ENCODE data around the gene GALNT5.

Gene GALNT5

DNA sequence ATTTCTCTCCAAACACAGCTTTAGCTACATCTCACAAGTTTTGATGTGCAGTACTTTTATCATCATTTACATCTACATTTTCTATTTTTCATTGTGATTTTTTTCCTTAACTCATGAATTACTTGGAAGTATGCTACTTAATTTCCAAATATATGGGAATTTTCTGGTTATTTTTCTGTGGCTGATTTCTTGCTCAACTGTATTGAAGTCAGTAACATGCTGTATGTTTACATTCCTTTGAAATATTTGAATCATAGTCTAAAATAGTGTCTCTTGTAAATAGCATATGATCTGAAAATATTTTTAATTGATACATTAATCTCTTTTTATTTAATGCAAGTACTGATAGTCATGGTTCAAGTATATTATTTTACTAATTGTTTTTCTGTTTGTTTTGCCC is 26.0 kb upstream of the GALNT5 start:
- ChIA-PET POLR2A (no interaction called here), CTCF (no interaction called here)
- TF ChIP-seq ZNF701 (tag by site-specific recombination; IDR thresholded peaks at IDR 0.05): no peak
- TF ChIP-seq ZNF202 (tag by site-specific recombination; IDR thresholded peaks at IDR 0.05; ENCODE audit: borderline replicate concordance): no peak
- no peak for TF ChIP-seq ZNF394 (tag by site-specific recombination; IDR thresholded peaks at IDR 0.05; ENCODE audit: borderline replicate concordance)
- TF ChIP-seq ZSCAN16 (tag by site-specific recombination; IDR thresholded peaks at IDR 0.05): no peak
- Histone ChIP-seq H3K36me3 (ENCODE audit: control insufficient read depth in 2 of 2, insufficient read depth in 1 of 2, low read length in 2 of 2) (no peaks in the 10 kb centered on the region), H3K4me1 (ENCODE audit: control insufficient read depth, insufficient read depth, low read length) (no peaks in the 10 kb centered on the region), H3K9me3 (ENCODE audit: control insufficient read depth, insufficient read depth, low read depth, low read length) (no peaks in the 10 kb centered on the region), H3K4me3 (ENCODE audit: low read depth, low read length) (no peak overlapping the region), H3K27ac (ENCODE audit: extremely low read depth, low read depth, low read length) (no peak overlapping the region)

DNA sequence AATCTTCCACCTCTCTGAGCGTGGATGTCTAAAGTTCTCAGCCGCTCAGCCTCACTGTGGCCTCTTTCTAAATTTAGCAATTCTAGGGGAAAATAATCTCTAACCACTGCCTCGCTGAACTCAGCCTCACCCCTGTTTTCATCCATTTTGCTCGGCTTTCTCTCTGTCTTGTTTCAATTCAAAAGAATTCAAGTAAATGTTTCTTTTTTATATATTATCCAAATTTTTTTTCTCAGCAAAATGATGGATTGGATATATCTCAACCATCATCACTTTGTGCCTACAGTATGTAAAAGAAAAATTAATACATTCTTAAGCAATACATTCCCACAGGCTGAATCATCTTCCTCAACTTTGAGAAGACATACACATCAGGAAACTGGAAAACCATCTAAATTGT is 24.0 kb upstream of the GALNT5 start:
- POLR2A ChIA-PET: no interaction called here
- no peak overlapping the region for H3K4me3 ChIP-seq (ENCODE audit: low read depth, low read length)
- CTCF ChIA-PET: interaction anchor here (1.3 kb wide), 1 partner anchor 40 kb away, joined by 3 read pairs; no protein-coding TSS in a partner anchor

GRCh38 chr2:157236404-157236803 is 21.1 kb upstream of the GALNT5 start:
- Histone ChIP-seq H3K9me3 (ENCODE audit: control insufficient read depth, insufficient read depth, low read depth, low read length) (no peaks in the 10 kb centered on the region), H3K4me1 (ENCODE audit: control insufficient read depth, insufficient read depth, low read length) (no peaks in the 10 kb centered on the region), H3K36me3 (ENCODE audit: control insufficient read depth in 2 of 2, insufficient read depth in 1 of 2, low read length in 2 of 2) (no peaks in the 10 kb centered on the region), H3K27ac (ENCODE audit: extremely low read depth, low read depth, low read length) (no peak overlapping the region), H3K4me3 (ENCODE audit: low read depth, low read length) (no peak overlapping the region)
- ChIA-PET CTCF (no interaction called here), POLR2A (no interaction called here)
- TF ChIP-seq MZF1 (tag by site-specific recombination; IDR thresholded peaks at IDR 0.05; ENCODE audit: borderline replicate concordance): no peak
- no peak for TF ChIP-seq ZNF426 (tag by site-specific recombination; IDR thresholded peaks at IDR 0.05)
- no peak for TF ChIP-seq ZNF311 (tag by site-specific recombination; IDR thresholded peaks at IDR 0.05; ENCODE audit: borderline replicate concordance)
- no peak for TF ChIP-seq ZBTB44 (tag by site-specific recombination; IDR thresholded peaks at IDR 0.05)
- no peak for TF ChIP-seq ZNF843 (tag by site-specific recombination; IDR thresholded peaks at IDR 0.05)
- no peak for TF ChIP-seq ZNF221 (tag by site-specific recombination; IDR thresholded peaks at IDR 0.05; ENCODE audit: borderline replicate concordance)
- TF ChIP-seq RBAK (tag by site-specific recombination; IDR thresholded peaks at IDR 0.05): no peak

More for the DNA sequence above, 24.0 kb upstream of the GALNT5 start:
- Histone ChIP-seq H3K9me3 (ENCODE audit: control insufficient read depth, insufficient read depth, low read depth, low read length) (no peaks in the 10 kb centered on the region), H3K36me3 (ENCODE audit: control insufficient read depth in 2 of 2, insufficient read depth in 1 of 2, low read length in 2 of 2) (no peaks in the 10 kb centered on the region), H3K4me1 (ENCODE audit: control insufficient read depth, insufficient read depth, low read length) (no peaks in the 10 kb centered on the region), H3K27ac (ENCODE audit: extremely low read depth, low read depth, low read length) (no peak overlapping the region)
- TF ChIP-seq ZNF155 (tag by site-specific recombination; IDR thresholded peaks at IDR 0.05) (no peak), ZNF561 (tag by site-specific recombination; IDR thresholded peaks at IDR 0.05; ENCODE audit: borderline replicate concordance) (no peak), ZNF223 (tag by site-specific recombination; IDR thresholded peaks at IDR 0.05) (no peak), YY2 (tag by site-specific recombination; IDR thresholded peaks at IDR 0.05) (no peak)
- TF ChIP-seq, protein P1, sequence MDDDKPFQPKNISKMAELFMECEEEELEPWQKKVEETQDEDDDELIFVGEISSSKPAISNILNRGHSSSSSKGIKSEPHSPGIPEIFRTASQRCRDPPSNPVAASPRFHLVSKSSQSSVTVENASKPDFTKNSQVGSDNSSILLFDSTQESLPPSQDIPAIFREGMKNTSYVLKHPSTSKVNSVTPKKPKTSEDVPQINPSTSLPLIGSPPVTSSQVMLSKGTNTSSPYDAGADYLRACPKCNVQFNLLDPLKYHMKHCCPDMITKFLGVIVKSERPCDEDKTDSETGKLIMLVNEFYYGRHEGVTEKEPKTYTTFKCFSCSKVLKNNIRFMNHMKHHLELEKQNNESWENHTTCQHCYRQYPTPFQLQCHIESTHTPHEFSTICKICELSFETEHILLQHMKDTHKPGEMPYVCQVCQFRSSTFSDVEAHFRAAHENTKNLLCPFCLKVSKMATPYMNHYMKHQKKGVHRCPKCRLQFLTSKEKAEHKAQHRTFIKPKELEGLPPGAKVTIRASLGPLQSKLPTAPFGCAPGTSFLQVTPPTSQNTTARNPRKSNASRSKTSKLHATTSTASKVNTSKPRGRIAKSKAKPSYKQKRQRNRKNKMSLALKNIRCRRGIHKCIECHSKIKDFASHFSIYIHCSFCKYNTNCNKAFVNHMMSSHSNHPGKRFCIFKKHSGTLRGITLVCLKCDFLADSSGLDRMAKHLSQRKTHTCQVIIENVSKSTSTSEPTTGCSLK (tag by site-specific recombination; IDR thresholded peaks at IDR 0.05): no peak

- CTCF ChIA-PET: interaction anchor here (0.6 to 1.1 kb wide), 2 partner anchors 64 to 668 kb away, joined by 3 to 4 read pairs; no protein-coding TSS in a partner anchor
- Histone ChIP-seq H3K4me1 (ENCODE audit: control insufficient read depth, insufficient read depth, low read length) (no peaks in the 10 kb centered on the region), H3K4me3 (ENCODE audit: low read depth, low read length) (no peak overlapping the region)
- TF ChIP-seq ZNF830 (tag by site-specific recombination; IDR thresholded peaks at IDR 0.05; ENCODE audit: low read depth) (no peak), HOXC10 (CRISPR knock-in tag; IDR thresholded peaks at IDR 0.05) (no peak), ZFP3 (tag by site-specific recombination; IDR thresholded peaks at IDR 0.05; ENCODE audit: low read depth) (no peak), MZF1 (tag by site-specific recombination; IDR thresholded peaks at IDR 0.05; ENCODE audit: borderline replicate concordance) (no peak), WT1 (tag by site-specific recombination; IDR thresholded peaks at IDR 0.05) (no peak), ZBTB8A (tag by site-specific recombination; IDR thresholded peaks at IDR 0.05) (no peak)
- TF ChIP-seq, protein P2, sequence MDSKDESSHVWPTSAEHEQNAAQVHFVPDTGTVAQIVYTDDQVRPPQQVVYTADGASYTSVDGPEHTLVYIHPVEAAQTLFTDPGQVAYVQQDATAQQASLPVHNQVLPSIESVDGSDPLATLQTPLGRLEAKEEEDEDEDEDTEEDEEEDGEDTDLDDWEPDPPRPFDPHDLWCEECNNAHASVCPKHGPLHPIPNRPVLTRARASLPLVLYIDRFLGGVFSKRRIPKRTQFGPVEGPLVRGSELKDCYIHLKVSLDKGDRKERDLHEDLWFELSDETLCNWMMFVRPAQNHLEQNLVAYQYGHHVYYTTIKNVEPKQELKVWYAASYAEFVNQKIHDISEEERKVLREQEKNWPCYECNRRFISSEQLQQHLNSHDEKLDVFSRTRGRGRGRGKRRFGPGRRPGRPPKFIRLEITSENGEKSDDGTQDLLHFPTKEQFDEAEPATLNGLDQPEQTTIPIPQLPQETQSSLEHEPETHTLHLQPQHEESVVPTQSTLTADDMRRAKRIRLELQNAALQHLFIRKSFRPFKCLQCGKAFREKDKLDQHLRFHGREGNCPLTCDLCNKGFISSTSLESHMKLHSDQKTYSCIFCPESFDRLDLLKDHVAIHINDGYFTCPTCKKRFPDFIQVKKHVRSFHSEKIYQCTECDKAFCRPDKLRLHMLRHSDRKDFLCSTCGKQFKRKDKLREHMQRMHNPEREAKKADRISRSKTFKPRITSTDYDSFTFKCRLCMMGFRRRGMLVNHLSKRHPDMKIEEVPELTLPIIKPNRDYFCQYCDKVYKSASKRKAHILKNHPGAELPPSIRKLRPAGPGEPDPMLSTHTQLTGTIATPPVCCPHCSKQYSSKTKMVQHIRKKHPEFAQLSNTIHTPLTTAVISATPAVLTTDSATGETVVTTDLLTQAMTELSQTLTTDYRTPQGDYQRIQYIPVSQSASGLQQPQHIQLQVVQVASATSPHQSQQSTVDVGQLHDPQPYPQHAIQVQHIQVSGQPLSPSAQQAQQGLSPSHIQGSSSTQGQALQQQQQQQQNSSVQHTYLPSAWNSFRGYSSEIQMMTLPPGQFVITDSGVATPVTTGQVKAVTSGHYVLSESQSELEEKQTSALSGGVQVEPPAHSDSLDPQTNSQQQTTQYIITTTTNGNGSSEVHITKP (tag by site-specific recombination; IDR thresholded peaks at IDR 0.05): no peak
These were observed 19.2 kb upstream of the GALNT5 start for GRCh38 chr2:157238296-157238695.

More at GRCh38 chr2:157238296-157238695, 19.2 kb upstream of the GALNT5 start:
- Histone ChIP-seq H3K36me3 (ENCODE audit: control insufficient read depth in 2 of 2, insufficient read depth in 1 of 2, low read length in 2 of 2) (no peaks in the 10 kb centered on the region), H3K9me3 (ENCODE audit: control insufficient read depth, insufficient read depth, low read depth, low read length) (no peaks in the 10 kb centered on the region), H3K27ac (ENCODE audit: extremely low read depth, low read depth, low read length) (no peak overlapping the region)
- POLR2A ChIA-PET: no interaction called here

All from HEK293 (cell line).